Measurements from ENCODE around the gene LEMD2. TPM values are rescaled to one million over a fixed set of nuclear protein-coding genes. Genes with fewer than 3 reads are reported as not detected.

Gene LEMD2
- total RNA-seq, 4 donors from 2014 or later = 37.7 to 47.2 (median 42.3) TPM

GRCh38 chr6:33745548-33745947 is 43.4 kb downstream of the LEMD2 start:
- H3K27me3 ChIP-seq = peaks cover 0 to 39% (median 0%) of the 10 kb centered on the region in 4 donors
- intact Hi-C loops (cut with DNase I) = no loop called here
- H3K4me1 ChIP-seq = peaks cover 0 to 29% (median 15%) of the 10 kb centered on the region in 3 donors
- peak overlapping the region; percentile 64 to 91 (median 82) for H3K27ac ChIP-seq
- H3K36me3 ChIP-seq = no peaks in the 10 kb centered on the region
- H3K9me3 ChIP-seq = no peaks in the 10 kb centered on the region
- DNase-seq = no peak
- WGBS, 2 donors = 70 to 82% methylated on average over 6 to 7 of the region's 7 CpGs
- H3K4me3 ChIP-seq = peak overlapping the region; percentile 12 to 58 (median 34)
- TF ChIP-seq CTCF (IDR thresholded peaks at IDR 0.05) (no peak), POLR2A (IDR thresholded peaks at IDR 0.05) (no peak)

- TF ChIP-seq POLR2A (IDR thresholded peaks at IDR 0.05) = no peak
- no peak for TF ChIP-seq CTCF (IDR thresholded peaks at IDR 0.05)
- no peak for DNase-seq
- 68 to 80% methylated on average over 2 to 4 of the region's 13 CpGs for WGBS, 2 donors
These were observed 43.9 kb downstream of the LEMD2 start for GRCh38 chr6:33744895-33745546.

GRCh38 chr6:33744001-33744848 is 44.7 kb downstream of the LEMD2 start:
- no peak for DNase-seq
- peaks cover 0 to 34% (median 18%) of the 10 kb centered on the region in 3 donors for H3K4me1 ChIP-seq
- peaks cover 0 to 39% (median 0%) of the 10 kb centered on the region in 4 donors for H3K27me3 ChIP-seq
- no peaks in the 10 kb centered on the region for H3K36me3 ChIP-seq
- H3K27ac ChIP-seq = peak overlapping the region; percentile 64 to 91 (median 82)
- 12 to 14% methylated on average over 10 of the region's 11 CpGs for WGBS, 2 donors
- intact Hi-C loops (cut with DNase I) = no loop called here
- no peaks in the 10 kb centered on the region for H3K9me3 ChIP-seq
- TF ChIP-seq CTCF (IDR thresholded peaks at IDR 0.05) (peak; percentile 77 to 91 (median 86)), POLR2A (IDR thresholded peaks at IDR 0.05) (no peak)
- H3K4me3 ChIP-seq = peak overlapping the region; percentile 4 to 58 (median 34)

More at GRCh38 chr6:33744895-33745546, 43.9 kb downstream of the LEMD2 start:
- Histone ChIP-seq H3K27me3 (peaks cover 0 to 39% (median 0%) of the 10 kb centered on the region in 4 donors), H3K9me3 (no peaks in the 10 kb centered on the region), H3K4me1 (peaks cover 0 to 33% (median 15%) of the 10 kb centered on the region in 3 donors), H3K4me3 (peak overlapping the region; percentile 4 to 58 (median 34)), H3K36me3 (no peaks in the 10 kb centered on the region), H3K27ac (peak overlapping the region; percentile 64 to 91 (median 82))
- intact Hi-C loops (cut with DNase I) = no loop called here

GRCh38 chr6:33742837-33743236 is 46.1 kb downstream of the LEMD2 start:
- H3K9me3 ChIP-seq = no peaks in the 10 kb centered on the region
- intact Hi-C loops (cut with DNase I) = no loop called here
- no peak for DNase-seq
- H3K27ac ChIP-seq = peak overlapping the region in 3 of 4 donors; percentile 6 to 86 (median 78)
- WGBS, 2 donors = 64 to 79% methylated on average over 7 of the region's 7 CpGs
- peaks cover 0 to 35% (median 0%) of the 10 kb centered on the region in 4 donors for H3K27me3 ChIP-seq
- H3K36me3 ChIP-seq = no peaks in the 10 kb centered on the region
- TF ChIP-seq POLR2A (IDR thresholded peaks at IDR 0.05) = no peak
- no peak for TF ChIP-seq CTCF (IDR thresholded peaks at IDR 0.05)
- H3K4me1 ChIP-seq = peaks cover 0 to 34% (median 18%) of the 10 kb centered on the region in 3 donors
- peak overlapping the region in 1 of 4 donors; percentile 19 for H3K4me3 ChIP-seq

GRCh38 chr6:33742092-33742491 is 46.8 kb downstream of the LEMD2 start:
- WGBS, 2 donors = 50 to 53% methylated on average over 3 to 4 of the region's 9 CpGs
- Histone ChIP-seq H3K27ac (peak overlapping the region in 1 of 4 donors; percentile 19), H3K4me1 (peaks cover 0 to 34% (median 18%) of the 10 kb centered on the region in 3 donors), H3K36me3 (no peaks in the 10 kb centered on the region), H3K9me3 (no peaks in the 10 kb centered on the region), H3K4me3 (no peak overlapping the region), H3K27me3 (peaks cover 0 to 33% (median 0%) of the 10 kb centered on the region in 4 donors)
- DNase-seq = no peak
- intact Hi-C loops (cut with DNase I) = no loop called here
- TF ChIP-seq CTCF (IDR thresholded peaks at IDR 0.05) (no peak), POLR2A (IDR thresholded peaks at IDR 0.05) (no peak)

Measured in esophagus squamous epithelium (tissue), 5 donors.